Adrenal gland (tissue), 12 donors: Measurements from ENCODE around the gene TBC1D22A. TPM values are rescaled to one million over a fixed set of nuclear protein-coding genes. Genes with fewer than 3 reads are reported as not detected.

Experiments used
- DNase-seq, 7 donors: peaks; one replicate each; pipeline ENCODE4 v3.0.0-alpha.2; 2019 to 2020
- H3K27ac ChIP-seq, 5 donors: fragments of 200-600 bp; sonication (generic) in 4 of 5; 1 replicate in 3 of 5; 2 replicates in 2 of 5; pipeline versions ENCODE4 v1.5.1 to v1.8.0; 2016 to 2020; ENCODE audit warnings: mild to moderate bottlenecking in 1 of 5
- H3K27me3 ChIP-seq: fragments of 200-600 bp; 2 replicates; pipeline ENCODE4 v1.8.0; 2021
- H3K36me3 ChIP-seq, 2 donors: fragments of 200-600 bp; replicated peaks in 1 of 2; 1 replicate in 1 of 2; 2 replicates in 1 of 2; pipeline versions ENCODE4 v1.5.1 to v1.8.0; 2018 to 2022
- H3K4me1 ChIP-seq, 2 donors: fragments of 200-600 bp; replicated peaks in 1 of 2; 1 replicate in 1 of 2; 2 replicates in 1 of 2; pipeline versions ENCODE4 v1.5.1 to v1.8.0; 2018 to 2021
- H3K4me3 ChIP-seq, 4 donors: fragments of 200-600 bp; sonication (generic) in 3 of 4; one replicate each; pipeline ENCODE4 v1.5.1; 2016 to 2018
- H3K9me3 ChIP-seq, 3 donors: fragments of 200-600 bp; sonication (generic) in 1 of 3; replicated peaks in 1 of 3; 1 replicate in 2 of 3; 2 replicates in 1 of 3; pipeline versions ENCODE4 v1.5.1 to v1.8.0; 2016 to 2021
- CTCF ChIP-seq, 6 experiments: fragments of 450-650 bp in 4 of 6; fragments of 200-600 bp in 2 of 6; sonication (generic) in 1 of 6; IDR thresholded peaks; 1 replicate in 5 of 6; 2 replicates in 1 of 6; pipeline versions ENCODE4 v1.5.1 to v1.8.0; 2016 to 2021; ENCODE audit warnings: antibody characterized with exemption in 6 of 6, mild to moderate bottlenecking in 2 of 6, moderate library complexity in 1 of 6
- POLR2A ChIP-seq, 2 donors: fragments of 450-650 bp; IDR thresholded peaks; one replicate each; pipeline ENCODE4 v1.6.1; 2017; ENCODE audit warnings: antibody characterized with exemption in 2 of 2, mild to moderate bottlenecking in 2 of 2, moderate library complexity in 1 of 2
- WGBS, 4 donors: extraction: QIAGEN DNeasy Blood & Tissue Kit in 2 of 4; methylation state at CpG; one replicate each; pipeline versions ENCODE4 v1.1.5 to v1.1.7; 2013 to 2017; 5-methylcytosine and 5-hydroxymethylcytosine counted together
- intact Hi-C, 2 donors: fragments of 100-400 bp; cut with DNase I; formaldehyde crosslinking; loops; one replicate each; pipeline versions ENCODE4 v1.14.1 to v1.15.0; 2022 to 2023
- polyA plus RNA-seq, 3 donors: library from polyadenylated mRNA; stranded (reverse); fragments of 200-250 nt in 2 of 3; fragments of 350-450 nt in 1 of 3; fragmentation: Illumina TruSeq in 1 of 3; extraction: RNeasy Lipid Tissue Mini Kit (QIAGEN cat#74804) in 1 of 3; gene quantifications; one replicate each; pipeline ENCODE4 v1.2.3, GENCODE V29; 2013 to 2014
- total RNA-seq, 9 donors: library from RNA; depleted of rRNA in 4 of 9; stranded (reverse); fragments of >200 nt in 4 of 9; fragments of 120-200 nt in 1 of 9; fragmentation: NEBNext Ultra II Directional in 1 of 9; extraction: Animal tissue kit (Norgen Biotek cat#: 25700) in 1 of 9; gene quantifications; one replicate each; pipeline versions ENCODE4 v1.1.0 to v1.2.4, GENCODE V29; 2013 to 2023
- donor health status: healthy with polysubstance abuse.
- donor health status: Bipolar disorder and iron deficiency.
- donor health status: DM: yes; HTN: yes; CAD: no.
- donor health status: DM: no; HTN: no; CAD: no.
- donor health status: DM: no; HTN: no; CAD: no.
- donor health status: DM: yes; HTN: yes; CAD: no.

Gene TBC1D22A
- total and polyA plus RNA-seq, 12 donors = 11.5 to 44.2 (median 28.1) TPM

- intact Hi-C loops = no loop called here
Measured at GRCh38 chr22:47045691-47046410, 283.4 kb downstream of the TBC1D22A start.

GRCh38 chr22:47046411-47047065 is 284.1 kb downstream of the TBC1D22A start:
- no peak for TF ChIP-seq CTCF (IDR thresholded peaks at IDR 0.05)
- TF ChIP-seq POLR2A (IDR thresholded peaks at IDR 0.05) = no peak
- Histone ChIP-seq H3K27ac (no peak overlapping the region), H3K9me3 (no peaks in the 10 kb centered on the region), H3K36me3 (no peaks in the 10 kb centered on the region), H3K4me3 (no peak overlapping the region), H3K4me1 (no peaks in the 10 kb centered on the region), H3K27me3 (no peaks in the 10 kb centered on the region)
- 76 to 87% (median 81%) methylated on average over 5 to 10 of the region's 10 CpGs for WGBS, 4 donors
- no peak for DNase-seq
- intact Hi-C loops = no loop called here

More at GRCh38 chr22:47045691-47046410, 283.4 kb downstream of the TBC1D22A start:
- 93 to 100% (median 96%) methylated on average over 2 to 14 of the region's 14 CpGs for WGBS, 4 donors
- H3K27ac ChIP-seq = no peak overlapping the region
- no peaks in the 10 kb centered on the region for H3K4me1 ChIP-seq
- no peaks in the 10 kb centered on the region for H3K27me3 ChIP-seq
- no peak overlapping the region for H3K4me3 ChIP-seq
- H3K9me3 ChIP-seq = no peaks in the 10 kb centered on the region
- TF ChIP-seq CTCF (IDR thresholded peaks at IDR 0.05) = no peak
- no peak for TF ChIP-seq POLR2A (IDR thresholded peaks at IDR 0.05)
- no peaks in the 10 kb centered on the region for H3K36me3 ChIP-seq
- DNase-seq = no peak

GRCh38 chr22:47047321-47048122 is 285.1 kb downstream of the TBC1D22A start:
- H3K36me3 ChIP-seq = no peaks in the 10 kb centered on the region
- no peaks in the 10 kb centered on the region for H3K4me1 ChIP-seq
- intact Hi-C loops = no loop called here
- TF ChIP-seq POLR2A (IDR thresholded peaks at IDR 0.05) = no peak
- DNase-seq = no peak
- no peak overlapping the region for H3K27ac ChIP-seq
- no peaks in the 10 kb centered on the region for H3K9me3 ChIP-seq
- H3K27me3 ChIP-seq = no peaks in the 10 kb centered on the region
- WGBS, 4 donors = 90 to 97% (median 96%) methylated on average over 8 to 13 of the region's 13 CpGs
- no peak overlapping the region for H3K4me3 ChIP-seq

GRCh38 chr22:47048123-47049077 is 285.9 kb downstream of the TBC1D22A start:
- Histone ChIP-seq H3K9me3 (no peaks in the 10 kb centered on the region), H3K27ac (no peak overlapping the region), H3K36me3 (no peaks in the 10 kb centered on the region), H3K27me3 (no peaks in the 10 kb centered on the region), H3K4me1 (no peaks in the 10 kb centered on the region), H3K4me3 (no peak overlapping the region)
- TF ChIP-seq CTCF (IDR thresholded peaks at IDR 0.05) (no peak), POLR2A (IDR thresholded peaks at IDR 0.05) (no peak)
- intact Hi-C loops = no loop called here
- WGBS, 4 donors = 81 to 84% (median 82%) methylated on average over 9 to 20 of the region's 20 CpGs
- no peak for DNase-seq
